SJSA1 (cell line): ENCODE measurements around the gene SERINC5. TPM values are rescaled to one million over a fixed set of nuclear protein-coding genes. Genes with fewer than 3 reads are reported as not detected.
"Not testable (repeated sequence)": the region's sequence is repeated elsewhere in the genome, so short reads cannot be mapped to it uniquely, and the experiment has no call there.

Experiments used
- DNase-seq, 2 experiments: peaks; one replicate each; pipeline ENCODE4 v3.0.0-alpha.2; 2015 to 2020; ENCODE audit warnings: low spot score in 2 of 2, low read depth in 1 of 2
- H3K27ac ChIP-seq: fragments of 250-450 bp; sonication (Bioruptor Pico); 2 replicates; pipeline ENCODE4 v1.5.1; 2020; ENCODE audit warnings: mild to moderate bottlenecking, moderate library complexity
- H3K27me3 ChIP-seq: fragments of 250-450 bp; sonication (Bioruptor Pico); replicated peaks from 2 replicates; pipeline ENCODE4 v1.5.1; 2020; ENCODE audit warnings: mild to moderate bottlenecking, moderate library complexity
- H3K36me3 ChIP-seq: fragments of 250-450 bp; sonication (Bioruptor Pico); 2 replicates; pipeline ENCODE4 v1.5.1; 2020; ENCODE audit warnings: mild to moderate bottlenecking
- H3K4me1 ChIP-seq: fragments of 250-450 bp; sonication (Bioruptor Pico); replicated peaks from 2 replicates; pipeline ENCODE4 v1.6.1; 2021; ENCODE audit warnings: mild to moderate bottlenecking
- H3K4me3 ChIP-seq: fragments of 250-450 bp; sonication (Bioruptor Pico); 2 replicates; pipeline ENCODE4 v1.5.1; 2020; ENCODE audit warnings: mild to moderate bottlenecking
- H3K9me3 ChIP-seq: fragments of 250-450 bp; sonication (Bioruptor Pico); replicated peaks from 2 replicates; pipeline ENCODE4 v1.5.1; 2020; ENCODE audit warnings: mild to moderate bottlenecking
- total RNA-seq: library from RNA; depleted of rRNA; stranded (reverse); fragments of >200 nt; shearing (Covaris generic); gene quantifications from 2 replicates; pipeline ENCODE4 v1.2.3, GENCODE V29; 2014

Gene SERINC5
- total RNA-seq, 1 experiment from 2014 or later, result 7.0 TPM

DNA sequence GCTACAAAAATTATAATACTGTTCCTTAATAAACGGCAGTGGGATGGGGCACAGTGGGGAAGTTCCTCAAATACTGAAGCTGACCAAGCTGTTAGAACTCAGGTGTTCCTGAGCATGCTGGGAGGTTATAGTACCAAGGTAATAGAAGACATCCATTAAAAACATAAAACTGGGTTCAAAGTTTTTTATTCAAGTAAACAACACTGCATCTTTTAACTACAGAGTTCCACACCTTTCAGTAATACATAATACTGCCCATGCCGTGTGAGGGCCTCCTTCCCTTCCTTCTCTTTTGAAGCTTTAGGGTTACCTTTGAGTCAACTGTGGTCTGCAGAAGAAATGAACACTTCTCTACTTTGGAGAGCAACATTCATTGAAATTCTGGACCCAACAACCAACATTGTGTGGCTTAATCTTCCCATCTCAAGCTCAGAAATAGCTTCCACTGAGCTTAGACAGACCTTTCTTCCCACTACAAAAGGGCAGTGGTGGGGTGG, 43.6 kb downstream of the SERINC5 start:
- Histone ChIP-seq H3K4me1 (peaks cover 7% of the 10 kb centered on the region; the same call in 1 of the 2 replicates), H3K4me3 (no peak overlapping the region), H3K36me3 (no peaks in the 10 kb centered on the region), H3K27ac (no peak overlapping the region), H3K27me3 (no peaks in the 10 kb centered on the region), H3K9me3 (no peaks in the 10 kb centered on the region)
- DNase-seq, result no peak

DNA sequence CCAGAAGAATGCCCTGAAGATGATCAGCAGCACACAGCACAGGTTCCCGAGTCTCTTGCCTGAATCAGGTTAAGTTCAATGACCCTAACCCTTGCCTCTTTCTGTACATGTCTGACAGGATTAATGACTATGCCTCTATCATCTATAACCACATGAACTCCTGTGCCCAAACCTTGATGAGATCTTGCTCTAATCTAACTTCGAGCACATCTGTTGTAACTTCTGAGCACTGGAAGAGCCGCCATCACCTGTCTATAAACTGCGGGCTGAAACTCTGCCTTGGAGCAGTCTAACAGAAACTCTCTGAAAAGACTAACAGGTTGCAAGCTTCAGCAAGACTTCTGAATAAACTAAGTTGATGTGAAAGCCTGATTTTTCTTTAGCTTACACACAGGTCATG, 44.5 kb downstream of the SERINC5 start:
- Histone ChIP-seq H3K36me3 (no peaks in the 10 kb centered on the region), H3K4me3 (no peak overlapping the region), H3K4me1 (peaks cover 7% of the 10 kb centered on the region; the same call in 1 of the 2 replicates), H3K9me3 (no peaks in the 10 kb centered on the region), H3K27me3 (no peaks in the 10 kb centered on the region), H3K27ac (no peak overlapping the region)
- no peak for DNase-seq

DNA sequence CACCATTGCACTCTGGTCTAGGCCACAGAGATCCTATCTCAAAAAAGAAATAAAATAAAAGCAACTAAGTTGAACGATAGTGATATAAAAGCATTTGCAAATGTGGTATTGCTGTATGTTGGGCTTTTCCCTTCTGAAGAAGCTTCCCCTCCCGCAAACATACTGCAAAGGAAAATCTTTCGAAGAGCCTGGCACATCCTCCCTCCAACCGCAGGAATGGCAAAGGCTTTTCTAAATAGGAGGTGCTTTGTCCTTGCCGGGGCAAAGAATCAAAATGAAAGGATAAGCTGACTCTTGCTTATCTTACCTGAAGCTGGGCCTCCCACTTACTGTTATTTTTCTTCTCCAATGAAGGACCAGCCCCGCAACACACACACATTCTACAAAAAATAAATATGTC, 45.8 kb downstream of the SERINC5 start:
- no peak overlapping the region for H3K4me3 ChIP-seq
- H3K36me3 ChIP-seq, result no peaks in the 10 kb centered on the region
- H3K4me1 ChIP-seq, result peaks cover 7% of the 10 kb centered on the region; the same call in 1 of the 2 replicates
- no peaks in the 10 kb centered on the region for H3K27me3 ChIP-seq
- no peaks in the 10 kb centered on the region for H3K9me3 ChIP-seq
- H3K27ac ChIP-seq, result no peak overlapping the region
- DNase-seq, result no peak

DNA sequence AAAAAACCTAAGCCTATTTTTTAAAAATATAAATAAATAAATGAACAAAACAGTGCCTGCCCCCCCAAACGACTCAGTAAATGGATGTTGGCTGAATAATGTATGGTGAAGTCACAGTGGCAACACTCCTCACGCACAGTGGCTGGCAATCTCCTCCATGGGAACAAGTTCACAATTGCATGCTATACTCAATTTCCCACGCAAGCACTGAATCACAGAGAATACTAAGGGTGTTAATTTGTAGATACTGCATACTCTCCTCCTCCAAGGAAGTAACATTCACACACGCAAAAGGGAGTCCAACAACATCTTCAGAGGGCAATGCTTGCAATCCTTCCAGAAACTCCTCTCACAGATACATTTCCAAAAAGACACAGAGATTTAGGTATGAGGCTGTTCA, 47.5 kb downstream of the SERINC5 start:
- Histone ChIP-seq H3K4me3 (no peak overlapping the region), H3K36me3 (no peaks in the 10 kb centered on the region), H3K27me3 (no peaks in the 10 kb centered on the region), H3K9me3 (no peaks in the 10 kb centered on the region), H3K4me1 (no peaks in the 10 kb centered on the region), H3K27ac (no peak overlapping the region)
- no peak for DNase-seq

DNA sequence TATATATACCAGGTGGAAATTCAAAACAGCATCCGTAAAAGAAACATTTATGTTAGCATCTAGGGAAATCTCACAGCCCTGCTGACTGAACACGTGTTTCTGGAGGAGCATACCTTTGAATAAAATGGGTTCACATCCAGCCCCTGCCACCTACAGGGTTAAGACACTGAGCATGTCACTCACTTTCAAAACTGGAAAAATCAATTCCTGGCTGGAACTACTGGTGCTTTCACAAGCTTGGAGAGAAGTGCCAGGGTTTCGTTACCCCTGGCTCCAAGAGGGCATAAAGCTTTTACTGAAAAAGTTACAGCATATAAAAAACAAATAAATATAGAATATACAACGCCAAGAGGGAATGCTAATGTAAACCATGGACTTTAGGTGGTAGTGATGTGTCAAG, 48.0 kb downstream of the SERINC5 start:
- DNase-seq, result no peak
- no peak overlapping the region for H3K27ac ChIP-seq

DNA sequence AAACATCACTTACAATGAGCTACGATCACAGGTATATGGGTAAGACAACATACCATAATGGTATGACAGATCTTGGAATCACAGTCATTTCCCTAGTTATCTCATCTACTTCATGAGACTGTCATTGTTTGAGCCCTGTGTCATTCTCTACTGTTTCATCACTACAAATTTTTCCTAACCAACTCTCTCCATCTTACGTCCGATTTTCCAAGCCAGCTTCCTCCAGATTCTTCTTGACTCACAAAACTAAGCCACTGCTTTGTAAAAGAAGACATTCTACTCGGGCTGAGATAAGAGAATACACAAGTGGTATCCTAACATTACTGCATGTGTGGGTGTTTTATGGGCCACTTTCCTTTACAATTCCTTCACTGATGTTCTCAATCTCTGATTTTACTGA, 49.6 kb downstream of the SERINC5 start:
- no peak for DNase-seq
- Histone ChIP-seq H3K36me3 (no peaks in the 10 kb centered on the region), H3K27ac (no peak overlapping the region), H3K4me3 (no peak overlapping the region), H3K9me3 (no peaks in the 10 kb centered on the region), H3K27me3 (no peaks in the 10 kb centered on the region), H3K4me1 (no peaks in the 10 kb centered on the region)

More for the DNA sequence above, 48.0 kb downstream of the SERINC5 start:
- no peak overlapping the region for H3K4me3 ChIP-seq
- H3K9me3 ChIP-seq, result no peaks in the 10 kb centered on the region
- H3K27me3 ChIP-seq, result no peaks in the 10 kb centered on the region
- no peaks in the 10 kb centered on the region for H3K36me3 ChIP-seq
- H3K4me1 ChIP-seq, result no peaks in the 10 kb centered on the region

DNA sequence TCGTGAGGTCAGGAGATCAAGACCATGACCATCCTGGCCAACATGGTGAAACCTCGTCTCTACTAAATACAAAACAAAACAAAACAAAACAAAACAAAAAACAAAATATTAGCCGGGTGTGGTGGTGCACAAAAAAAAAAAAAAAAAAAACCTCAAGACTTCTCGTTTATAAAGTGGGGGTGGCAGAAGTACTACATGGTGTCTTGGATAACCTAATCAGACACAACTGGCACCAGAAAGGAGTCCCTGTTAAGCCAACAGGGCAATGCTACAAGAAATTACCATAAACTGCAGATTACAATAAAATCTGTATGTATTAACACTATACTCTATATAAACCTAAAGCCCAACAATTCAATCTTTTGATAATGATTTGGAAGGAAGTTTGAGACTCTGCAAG, 50.0 kb downstream of the SERINC5 start:
- Histone ChIP-seq H3K27me3 (no peaks in the 10 kb centered on the region), H3K27ac (no peak overlapping the region), H3K36me3 (no peaks in the 10 kb centered on the region), H3K4me1 (no peaks in the 10 kb centered on the region), H3K4me3 (no peak overlapping the region), H3K9me3 (no peaks in the 10 kb centered on the region)
- DNase-seq, result no peak

DNA sequence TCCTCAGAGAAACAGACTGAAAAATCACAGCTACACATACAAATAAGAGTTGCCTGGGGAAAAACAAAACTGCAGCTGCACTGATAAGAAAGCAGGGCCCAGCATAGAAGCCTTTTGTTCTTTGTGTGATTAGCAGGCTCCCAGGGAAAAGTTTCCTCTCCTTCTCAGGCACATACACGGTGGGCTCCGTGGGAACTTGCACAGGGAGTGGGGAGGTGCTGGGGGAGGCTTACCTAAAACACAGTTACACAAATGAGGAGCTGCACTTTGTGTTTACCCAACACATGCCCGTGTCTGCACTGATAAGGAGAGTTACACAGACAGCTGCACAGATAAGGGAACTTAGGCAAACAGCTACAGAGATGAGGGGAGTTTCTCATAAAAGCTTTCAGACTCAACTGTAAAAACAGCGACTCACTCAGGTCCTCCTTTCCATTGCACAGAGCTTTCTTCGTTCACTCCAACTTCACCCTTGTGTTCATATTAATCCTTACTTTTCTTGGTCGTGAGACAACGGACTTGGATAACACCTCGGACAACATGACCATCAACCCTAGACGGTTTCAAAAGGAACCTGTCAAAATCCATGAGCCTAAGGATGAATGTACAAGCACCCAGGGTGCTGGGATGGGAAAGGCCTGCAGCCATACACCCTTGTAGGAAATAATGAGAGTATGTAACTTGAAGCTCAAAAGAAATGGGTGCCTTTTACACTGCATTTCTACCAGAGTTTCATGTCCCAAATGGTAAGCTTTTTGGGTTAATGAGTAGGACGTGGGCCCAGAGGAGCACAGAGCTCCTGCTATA, 50.8 kb downstream of the SERINC5 start:
- Histone ChIP-seq H3K27me3 (no peaks in the 10 kb centered on the region), H3K36me3 (no peaks in the 10 kb centered on the region), H3K27ac (no peak overlapping the region), H3K4me1 (no peaks in the 10 kb centered on the region), H3K4me3 (no peak overlapping the region), H3K9me3 (no peaks in the 10 kb centered on the region)
- no peak for DNase-seq

DNA sequence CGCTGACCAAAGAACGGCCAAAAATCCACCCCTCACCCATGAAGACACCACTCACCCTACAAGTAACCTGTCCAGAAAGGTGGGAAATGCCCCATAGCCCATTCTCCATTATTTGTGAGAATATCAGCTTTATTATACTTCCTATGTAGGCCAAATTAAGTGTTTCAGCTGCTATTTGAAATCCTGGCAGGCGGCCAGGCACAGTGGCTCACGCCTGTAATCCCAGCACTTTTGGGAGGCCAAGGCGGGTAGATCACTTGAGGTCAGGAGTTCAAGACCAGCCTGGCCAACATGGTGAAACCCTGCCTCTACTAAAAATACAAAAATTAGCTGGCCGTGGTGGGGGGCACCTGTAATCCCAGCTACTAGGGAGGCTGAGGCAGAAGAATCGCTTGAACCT, 54.1 kb downstream of the SERINC5 start:
- H3K27ac ChIP-seq, H3K9me3 ChIP-seq, H3K27me3 ChIP-seq, H3K36me3 ChIP-seq, H3K4me3 ChIP-seq, H3K4me1 ChIP-seq, DNase-seq: not testable (repeated sequence)

DNA sequence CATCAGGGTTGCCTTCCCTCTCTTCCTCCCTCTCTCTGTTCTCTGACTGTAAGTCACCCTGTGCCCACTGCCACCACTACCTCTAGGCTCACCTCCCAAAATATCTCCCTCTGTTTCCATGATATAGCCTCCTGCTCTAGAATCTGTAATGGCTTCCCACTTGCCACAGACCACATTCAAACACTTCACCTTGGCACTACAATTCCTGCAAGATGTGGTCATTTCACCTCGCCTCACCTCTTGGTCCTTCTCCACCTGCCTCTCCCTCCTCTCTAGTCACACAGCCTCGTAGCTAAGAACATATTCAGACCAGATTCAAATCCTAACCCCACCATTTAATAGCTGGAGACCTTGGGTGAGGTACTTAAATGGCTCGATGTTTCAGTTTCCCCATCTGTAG, 56.9 kb downstream of the SERINC5 start:
- no peak for DNase-seq
- H3K9me3 ChIP-seq, result no peaks in the 10 kb centered on the region
- H3K4me1 ChIP-seq, result peaks cover 8% of the 10 kb centered on the region
- no peak overlapping the region for H3K27ac ChIP-seq
- no peak overlapping the region for H3K4me3 ChIP-seq
- no peaks in the 10 kb centered on the region for H3K36me3 ChIP-seq
- H3K27me3 ChIP-seq, result no peaks in the 10 kb centered on the region

DNA sequence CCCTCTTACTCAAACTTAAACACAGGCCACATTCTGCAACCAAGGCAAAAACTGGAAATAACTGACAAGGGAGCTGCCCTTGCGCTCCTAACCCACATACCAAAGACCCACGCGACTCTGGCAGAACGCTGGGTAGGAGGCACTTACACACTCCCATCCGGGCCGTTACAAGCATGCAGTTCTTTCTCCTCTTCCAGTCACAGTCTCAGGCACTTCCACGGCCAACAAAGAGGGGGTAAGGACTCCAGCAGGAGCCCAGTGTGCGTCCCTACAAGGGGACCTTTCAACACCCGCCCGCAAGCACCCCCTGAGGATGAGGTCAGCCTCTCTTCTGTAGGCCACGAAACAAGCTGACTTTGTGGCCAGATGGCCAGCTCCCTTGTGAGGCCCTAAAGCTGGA, 57.4 kb downstream of the SERINC5 start:
- DNase-seq, result no peak
- no peak overlapping the region for H3K4me3 ChIP-seq
- no peaks in the 10 kb centered on the region for H3K9me3 ChIP-seq
- no peak overlapping the region for H3K27ac ChIP-seq
- H3K27me3 ChIP-seq, result no peaks in the 10 kb centered on the region
- H3K36me3 ChIP-seq, result no peaks in the 10 kb centered on the region
- peaks cover 8% of the 10 kb centered on the region for H3K4me1 ChIP-seq

DNA sequence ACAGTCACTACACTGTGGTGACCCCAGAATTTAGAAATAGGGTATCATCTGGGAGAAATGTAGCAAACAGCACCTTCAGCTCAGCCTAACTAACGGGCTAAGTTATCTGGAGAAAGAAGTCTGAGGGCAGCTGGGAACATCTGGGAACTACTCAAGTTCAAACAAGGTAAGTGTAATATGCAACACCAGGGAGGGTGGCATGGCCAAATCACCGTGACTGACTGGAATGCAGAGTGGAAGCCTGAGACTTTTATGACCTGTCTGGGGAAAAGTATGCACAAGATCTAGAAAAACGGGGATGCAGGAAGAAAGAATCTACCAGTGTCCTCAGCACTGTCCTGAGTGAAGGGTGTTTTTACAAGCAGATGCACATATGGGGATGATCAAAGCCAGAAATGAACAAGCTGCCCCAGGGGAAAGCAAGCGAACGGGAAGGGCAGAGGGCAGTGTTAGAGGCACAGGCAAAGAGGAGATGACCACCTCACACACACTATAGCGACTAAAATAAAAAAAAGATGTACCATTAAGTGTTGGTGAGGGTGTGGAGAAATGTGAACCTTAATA, 59.9 kb downstream of the SERINC5 start:
- H3K9me3 ChIP-seq, result no peaks in the 10 kb centered on the region
- no peaks in the 10 kb centered on the region for H3K27me3 ChIP-seq
- H3K36me3 ChIP-seq, result no peaks in the 10 kb centered on the region
- no peak for DNase-seq
- H3K4me3 ChIP-seq, result no peak overlapping the region
- H3K27ac ChIP-seq, result no peak overlapping the region
- H3K4me1 ChIP-seq, result peaks cover 16% of the 10 kb centered on the region

DNA sequence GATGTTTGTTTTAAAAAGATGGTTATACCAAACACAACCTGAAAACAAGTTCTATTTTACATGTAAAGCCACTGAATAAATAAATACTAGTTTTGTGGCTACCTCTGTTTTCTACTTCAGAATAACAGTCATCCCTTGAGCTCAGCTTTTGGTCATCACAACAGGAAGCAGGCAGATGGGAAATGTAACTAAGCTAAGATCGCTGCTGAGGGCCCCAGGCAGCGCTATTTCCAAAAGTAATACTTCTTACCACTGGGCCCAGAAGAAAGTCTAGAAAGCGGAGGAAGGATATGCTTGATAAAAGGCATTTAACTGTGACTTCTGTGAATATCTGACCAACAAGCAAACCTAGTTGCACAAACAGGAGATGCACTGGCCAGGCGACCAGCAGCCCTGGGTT, 61.4 kb downstream of the SERINC5 start:
- no peaks in the 10 kb centered on the region for H3K36me3 ChIP-seq
- peaks cover 16% of the 10 kb centered on the region for H3K4me1 ChIP-seq
- H3K27ac ChIP-seq, result no peak overlapping the region
- no peak for DNase-seq
- no peaks in the 10 kb centered on the region for H3K27me3 ChIP-seq
- H3K4me3 ChIP-seq, result no peak overlapping the region
- H3K9me3 ChIP-seq, result no peaks in the 10 kb centered on the region

DNA sequence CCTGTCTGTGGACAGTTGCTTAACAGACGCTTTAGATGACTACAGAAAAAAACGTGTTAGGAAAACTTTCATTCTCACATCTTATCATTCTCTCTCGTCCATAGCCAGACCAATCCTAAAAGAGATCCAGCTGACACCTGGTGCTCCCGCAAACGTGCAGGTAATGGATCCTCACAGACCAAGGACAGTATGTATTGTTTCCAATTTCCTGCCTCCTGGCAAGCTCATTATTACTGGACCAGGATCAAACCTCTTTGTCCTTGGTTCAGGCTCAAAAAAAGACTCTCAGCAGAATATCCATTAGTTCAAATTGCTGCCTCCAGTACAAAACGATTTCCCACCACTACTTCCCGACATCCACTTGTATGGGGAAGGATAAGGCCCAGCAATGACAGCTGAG, 62.4 kb downstream of the SERINC5 start:
- Histone ChIP-seq H3K36me3 (no peaks in the 10 kb centered on the region), H3K4me3 (no peak overlapping the region), H3K4me1 (peaks cover 16% of the 10 kb centered on the region), H3K27ac (no peak overlapping the region), H3K27me3 (no peaks in the 10 kb centered on the region), H3K9me3 (no peaks in the 10 kb centered on the region)
- DNase-seq, result no peak
